Osteocyte (in vitro differentiated cells): Measurements from ENCODE around the gene IL22RA1. TPM values are rescaled to one million over a fixed set of nuclear protein-coding genes. Genes with fewer than 3 reads are reported as not detected.

Experiments used
- DNase-seq: peaks from one replicate; pipeline ENCODE4 v3.0.0; 2021; ENCODE audit warnings: mixed read lengths; ENCODE audit not compliant: unreplicated experiment; ENCODE audit errors: extremely low spot score
- H3K27ac Mint-ChIP-seq: one replicate; pipeline ENCODE4 v1.8.0; 2021; ENCODE audit warnings: mild to moderate bottlenecking, mixed read lengths; ENCODE audit not compliant: unreplicated experiment
- H3K27me3 Mint-ChIP-seq: one replicate; pipeline ENCODE4 v1.8.0; 2021; ENCODE audit warnings: mixed read lengths; ENCODE audit not compliant: unreplicated experiment
- H3K36me3 Mint-ChIP-seq: one replicate; pipeline ENCODE4 v1.8.0; 2021; ENCODE audit warnings: mixed read lengths; ENCODE audit not compliant: unreplicated experiment
- H3K4me1 Mint-ChIP-seq: one replicate; pipeline ENCODE4 v1.8.0; 2021; ENCODE audit warnings: mixed read lengths; ENCODE audit not compliant: unreplicated experiment
- H3K4me3 Mint-ChIP-seq: one replicate; pipeline ENCODE4 v1.8.0; 2021; ENCODE audit warnings: mild to moderate bottlenecking, moderate library complexity, mixed read lengths; ENCODE audit not compliant: unreplicated experiment
- H3K9me3 Mint-ChIP-seq: one replicate; pipeline ENCODE4 v1.8.0; 2021; ENCODE audit warnings: mixed read lengths; ENCODE audit not compliant: unreplicated experiment
- total RNA-seq: library from RNA; stranded (reverse); gene quantifications from 2 replicates; pipeline ENCODE4 v1.2.1, GENCODE V29; 2021
- TF ChIP-seq, protein P1 (sequence below): fragments of 200-600 bp; sonication (generic); IDR thresholded peaks from 2 replicates; pipeline ENCODE4 v1.5.0; 2021; ENCODE audit warnings: antibody characterized with exemption, mild to moderate bottlenecking, moderate library complexity

The IL22RA1 gene
- total RNA-seq, 1 donor from 2014 or later, result not detected

DNA sequence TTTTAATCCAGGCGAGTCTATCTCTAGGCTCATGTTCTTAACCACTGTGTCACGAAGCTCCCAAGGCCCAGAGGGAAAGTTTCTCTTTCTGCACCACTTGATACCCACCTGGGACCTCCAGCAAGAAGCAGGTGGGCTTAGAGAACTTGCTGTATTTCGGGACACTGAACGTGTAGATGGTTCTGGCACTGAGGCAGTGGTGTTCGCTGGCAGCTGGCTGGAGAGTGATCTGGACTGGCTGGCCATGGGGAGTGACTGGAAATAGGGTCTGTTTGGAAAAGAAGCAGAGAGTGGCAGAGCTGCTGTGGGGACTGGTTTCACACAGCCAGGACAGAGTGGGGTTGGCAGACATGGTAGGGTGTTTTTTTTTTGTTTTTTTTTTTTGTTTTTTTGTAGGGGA lies 16.4 kb upstream of the IL22RA1 start:
- H3K27me3 Mint-ChIP-seq, result peaks cover 29% of the 10 kb centered on the region
- no peak for DNase-seq
- no peaks in the 10 kb centered on the region for H3K36me3 Mint-ChIP-seq
- no peaks in the 10 kb centered on the region for H3K9me3 Mint-ChIP-seq
- H3K4me3 Mint-ChIP-seq, result no peak overlapping the region
- TF ChIP-seq, protein P1, sequence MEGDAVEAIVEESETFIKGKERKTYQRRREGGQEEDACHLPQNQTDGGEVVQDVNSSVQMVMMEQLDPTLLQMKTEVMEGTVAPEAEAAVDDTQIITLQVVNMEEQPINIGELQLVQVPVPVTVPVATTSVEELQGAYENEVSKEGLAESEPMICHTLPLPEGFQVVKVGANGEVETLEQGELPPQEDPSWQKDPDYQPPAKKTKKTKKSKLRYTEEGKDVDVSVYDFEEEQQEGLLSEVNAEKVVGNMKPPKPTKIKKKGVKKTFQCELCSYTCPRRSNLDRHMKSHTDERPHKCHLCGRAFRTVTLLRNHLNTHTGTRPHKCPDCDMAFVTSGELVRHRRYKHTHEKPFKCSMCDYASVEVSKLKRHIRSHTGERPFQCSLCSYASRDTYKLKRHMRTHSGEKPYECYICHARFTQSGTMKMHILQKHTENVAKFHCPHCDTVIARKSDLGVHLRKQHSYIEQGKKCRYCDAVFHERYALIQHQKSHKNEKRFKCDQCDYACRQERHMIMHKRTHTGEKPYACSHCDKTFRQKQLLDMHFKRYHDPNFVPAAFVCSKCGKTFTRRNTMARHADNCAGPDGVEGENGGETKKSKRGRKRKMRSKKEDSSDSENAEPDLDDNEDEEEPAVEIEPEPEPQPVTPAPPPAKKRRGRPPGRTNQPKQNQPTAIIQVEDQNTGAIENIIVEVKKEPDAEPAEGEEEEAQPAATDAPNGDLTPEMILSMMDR, result no peak
- H3K4me1 Mint-ChIP-seq, result no peaks in the 10 kb centered on the region
- no peak overlapping the region for H3K27ac Mint-ChIP-seq

DNA sequence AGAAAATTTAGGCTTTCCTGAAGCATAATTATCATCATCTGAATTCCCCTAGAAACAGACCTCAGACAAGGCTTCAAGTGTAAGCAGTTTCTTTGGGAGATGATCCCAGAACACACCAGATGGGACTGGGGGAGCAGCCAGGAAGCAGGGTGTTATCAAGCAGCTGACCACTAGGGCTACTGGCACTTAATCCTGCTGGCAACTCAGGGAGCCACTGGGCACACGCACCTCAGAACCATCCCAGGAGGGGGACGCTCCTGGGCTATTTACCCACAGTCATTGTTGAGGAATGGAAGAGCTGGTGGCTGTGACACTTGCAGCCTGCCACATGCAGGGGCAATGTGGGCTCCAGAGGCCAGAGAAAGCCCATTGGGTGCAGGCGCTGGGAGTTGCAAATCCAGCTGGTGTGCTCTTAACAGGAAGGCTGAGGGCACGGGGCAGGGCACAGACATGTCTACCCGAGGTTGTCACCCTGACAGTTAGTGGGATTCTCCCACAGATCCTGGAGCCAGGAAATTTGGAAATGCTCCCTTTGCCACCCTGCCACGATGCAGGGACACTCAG lies 15.1 kb upstream of the IL22RA1 start:
- no peaks in the 10 kb centered on the region for H3K9me3 Mint-ChIP-seq
- H3K4me1 Mint-ChIP-seq, result no peaks in the 10 kb centered on the region
- TF ChIP-seq, protein P1, result peak; percentile 20
- DNase-seq, result no peak
- no peaks in the 10 kb centered on the region for H3K36me3 Mint-ChIP-seq
- H3K27ac Mint-ChIP-seq, result no peak overlapping the region
- H3K27me3 Mint-ChIP-seq, result peaks cover 18% of the 10 kb centered on the region
- no peak overlapping the region for H3K4me3 Mint-ChIP-seq

DNA sequence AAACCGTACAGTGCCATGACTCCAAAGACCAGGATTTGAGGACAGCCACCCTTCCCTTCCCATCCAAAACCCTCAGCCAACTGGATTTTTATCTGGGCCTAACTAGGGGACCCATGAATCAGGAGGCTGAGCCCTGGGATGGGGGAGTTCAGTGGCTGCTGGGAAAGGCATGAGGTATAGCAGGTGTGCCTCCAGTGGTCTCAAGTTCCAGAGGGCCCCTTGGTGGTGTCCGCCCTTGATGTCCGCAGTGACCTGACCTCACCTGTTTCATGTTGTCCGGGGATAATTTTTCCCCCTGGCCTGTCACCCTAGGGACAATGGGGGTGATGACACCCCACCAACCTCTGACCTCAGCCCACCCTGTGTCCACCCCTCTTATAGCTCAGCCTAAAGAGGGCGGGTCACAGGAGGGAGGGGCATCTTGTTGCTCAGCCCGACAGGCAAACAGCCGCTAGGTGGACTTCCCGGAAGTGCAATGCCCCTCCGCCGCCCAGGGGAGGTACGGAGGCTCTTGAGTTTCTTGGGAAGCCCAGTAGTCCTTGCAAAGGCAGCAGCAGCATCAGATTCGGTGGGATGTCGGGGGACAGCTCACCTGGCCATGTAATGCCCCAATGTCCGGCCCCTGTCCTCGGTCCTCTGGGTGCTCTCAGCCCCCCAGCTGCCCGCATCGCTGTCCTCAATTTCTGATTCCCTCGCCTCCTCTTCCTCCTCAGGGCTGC lies 13.8 kb upstream of the IL22RA1 start:
- peaks cover 18% of the 10 kb centered on the region for H3K27me3 Mint-ChIP-seq
- H3K27ac Mint-ChIP-seq, result no peak overlapping the region
- H3K4me3 Mint-ChIP-seq, result no peak overlapping the region
- no peak for DNase-seq
- H3K36me3 Mint-ChIP-seq, result no peaks in the 10 kb centered on the region
- no peaks in the 10 kb centered on the region for H3K9me3 Mint-ChIP-seq
- TF ChIP-seq, protein P1, result no peak
- no peaks in the 10 kb centered on the region for H3K4me1 Mint-ChIP-seq

DNA sequence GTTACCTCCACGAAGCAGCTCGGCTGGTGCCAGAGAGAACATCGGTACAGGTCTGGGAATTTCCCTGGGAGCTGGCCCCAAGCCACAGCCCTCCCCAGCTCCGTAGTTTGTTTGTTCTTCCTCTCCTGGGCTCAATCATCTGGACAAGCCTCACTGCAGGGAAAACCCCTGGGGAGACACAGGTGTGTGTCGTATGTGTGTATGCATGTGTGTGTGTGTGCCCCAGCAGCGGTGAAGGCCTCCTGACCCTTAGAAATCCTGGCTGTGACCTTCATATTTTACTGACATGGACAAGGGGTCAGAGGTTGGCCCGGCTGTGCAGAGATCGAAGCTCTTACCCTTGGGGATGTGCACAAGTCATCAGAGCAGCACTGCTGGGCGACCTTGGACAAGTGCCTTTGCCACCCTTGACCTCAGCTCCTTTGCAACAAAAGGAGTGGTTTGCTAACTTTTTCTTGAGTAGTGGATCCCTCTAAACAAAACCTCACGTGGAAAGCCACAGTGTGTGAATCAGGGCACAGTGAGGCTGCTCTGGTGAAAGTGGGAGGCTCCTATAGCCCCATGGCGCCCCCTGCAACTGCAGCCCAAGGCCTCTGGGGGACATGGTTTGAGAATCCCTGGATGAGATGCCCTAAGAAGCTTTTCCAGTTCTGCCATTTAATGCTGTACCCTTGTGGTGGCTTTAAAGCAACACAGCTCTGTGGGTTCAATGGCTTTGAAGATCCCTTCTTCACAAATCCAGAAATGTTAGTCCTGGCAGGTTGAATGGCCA lies 12.3 kb upstream of the IL22RA1 start:
- Mint-ChIP-seq H3K27me3 (peaks cover 27% of the 10 kb centered on the region), H3K36me3 (no peaks in the 10 kb centered on the region), H3K4me3 (no peak overlapping the region), H3K9me3 (no peaks in the 10 kb centered on the region), H3K4me1 (peaks cover 7% of the 10 kb centered on the region), H3K27ac (no peak overlapping the region)
- TF ChIP-seq, protein P1, result no peak
- DNase-seq, result no peak

DNA sequence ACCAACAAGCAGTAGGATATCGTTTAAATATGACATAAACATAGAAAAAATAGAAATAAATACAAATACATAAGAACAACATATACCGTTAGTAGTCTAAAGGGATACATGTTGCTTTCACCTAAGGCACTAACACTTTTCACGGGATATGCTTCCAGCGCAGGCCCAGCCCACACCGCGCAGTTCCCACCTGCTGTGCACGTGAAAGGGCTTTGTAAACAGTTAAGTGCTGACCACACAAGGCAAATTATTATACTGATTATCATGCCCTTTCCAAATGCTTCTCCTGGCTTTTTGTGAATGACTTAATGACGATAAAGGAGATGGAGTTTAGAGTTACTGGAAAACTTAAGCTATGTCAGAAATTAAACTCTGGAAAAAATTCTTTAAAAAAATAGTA lies 11.3 kb upstream of the IL22RA1 start:
- Mint-ChIP-seq H3K4me3 (no peak overlapping the region), H3K27ac (no peak overlapping the region), H3K4me1 (peaks cover 12% of the 10 kb centered on the region), H3K9me3 (no peaks in the 10 kb centered on the region), H3K27me3 (peaks cover 24% of the 10 kb centered on the region), H3K36me3 (no peaks in the 10 kb centered on the region)
- TF ChIP-seq, protein P1, result no peak
- DNase-seq, result no peak
